Breast epithelium (tissue), 4 donors: ENCODE measurements around the gene HAUS3. TPM values are rescaled to one million over a fixed set of nuclear protein-coding genes. Genes with fewer than 3 reads are reported as not detected.

Experiments used
- DNase-seq, 2 donors: peaks; one replicate each; pipeline ENCODE4 v3.0.0-alpha.2; 2019; ENCODE audit warnings: low spot score in 2 of 2
- H3K27ac ChIP-seq, 2 donors: fragments of 200-600 bp; sonication (generic) in 1 of 2; one replicate each; pipeline ENCODE4 v1.5.1; 2016 to 2019; ENCODE audit warnings: mild to moderate bottlenecking in 1 of 2
- H3K27me3 ChIP-seq, 2 donors: fragments of 200-600 bp; sonication (generic) in 1 of 2; one replicate each; pipeline versions ENCODE4 v1.5.1 to v1.6.0; 2017 to 2019; ENCODE audit warnings: control low read depth in 1 of 2, mild to moderate bottlenecking in 1 of 2
- H3K36me3 ChIP-seq: fragments of 200-600 bp; one replicate; pipeline ENCODE4 v1.5.1; 2019
- H3K4me1 ChIP-seq, 2 donors: fragments of 200-600 bp; sonication (generic); one replicate each; pipeline ENCODE4 v1.5.1; 2016 to 2019; ENCODE audit warnings: control low read depth in 1 of 2
- H3K4me3 ChIP-seq, 3 donors: fragments of 200-600 bp; sonication (generic); 1 replicate in 2 of 3; 2 replicates in 1 of 3; pipeline ENCODE4 v1.5.1; 2016 to 2019; ENCODE audit warnings: mild to moderate bottlenecking in 3 of 3, moderate library complexity in 2 of 3
- H3K9me3 ChIP-seq, 2 donors: fragments of 200-600 bp; sonication (generic) in 1 of 2; one replicate each; pipeline ENCODE4 v1.5.1; 2016 to 2019; ENCODE audit warnings: control low read depth in 1 of 2
- POLR2A ChIP-seq: fragments of 450-650 bp; IDR thresholded peaks from one replicate; pipeline ENCODE4 v1.6.1; 2016; ENCODE audit warnings: antibody characterized with exemption, mild to moderate bottlenecking, moderate library complexity
- POLR2AphosphoS5 ChIP-seq, 3 donors: sonication (generic); formaldehyde crosslinking; IDR thresholded peaks; one replicate each; pipeline ENCODE4 v1.6.1; 2017; ENCODE audit warnings: antibody characterized with exemption in 3 of 3
- intact Hi-C: fragments of 100-400 bp; cut with DNase I; formaldehyde crosslinking; loops from one replicate; pipeline ENCODE4 v1.15.1; 2023; ENCODE audit warnings: low total_unique reads
- total RNA-seq, 3 donors: library from RNA; depleted of rRNA; stranded (reverse); fragments of >200 nt; gene quantifications; one replicate each; pipeline ENCODE4 v1.1.0, GENCODE V29; 2016
- TF ChIP-seq, protein P1 (sequence below), 3 donors: fragments of 450-650 bp; IDR thresholded peaks; one replicate each; pipeline ENCODE4 v1.5.1; 2016 to 2017; ENCODE audit warnings: antibody characterized with exemption in 3 of 3, mild to moderate bottlenecking in 3 of 3, moderate library complexity in 3 of 3

The HAUS3 gene
- total RNA-seq, 3 donors from 2014 or later: 14.1 to 19.6 (median 17.4) TPM

- no peaks in the 10 kb centered on the region for H3K27me3 ChIP-seq
- H3K9me3 ChIP-seq: no peaks in the 10 kb centered on the region
- TF ChIP-seq POLR2A (no peak), POLR2AphosphoS5 (IDR thresholded peaks at IDR 0.05) (peak in 1 of 3 donors; percentile 59)
- H3K36me3 ChIP-seq: no peaks in the 10 kb centered on the region
- DNase-seq: peak; percentile 49 to 52
- peaks cover 29 to 32% of the 10 kb centered on the region in 2 donors for H3K4me1 ChIP-seq
- intact Hi-C loops: loop anchor here (10.0 kb wide), 1 partner anchor 158 kb away; the partner anchor contains the start of genes CFAP99 and ZFYVE28
- peak overlapping the region in 2 of 3 donors; percentile 27 to 58 for H3K4me3 ChIP-seq
- peak overlapping the region; percentile 85 to 96 for H3K27ac ChIP-seq
Measured at GRCh38 chr4:2256781-2257191, 14.9 kb upstream of the HAUS3 start.

DNA sequence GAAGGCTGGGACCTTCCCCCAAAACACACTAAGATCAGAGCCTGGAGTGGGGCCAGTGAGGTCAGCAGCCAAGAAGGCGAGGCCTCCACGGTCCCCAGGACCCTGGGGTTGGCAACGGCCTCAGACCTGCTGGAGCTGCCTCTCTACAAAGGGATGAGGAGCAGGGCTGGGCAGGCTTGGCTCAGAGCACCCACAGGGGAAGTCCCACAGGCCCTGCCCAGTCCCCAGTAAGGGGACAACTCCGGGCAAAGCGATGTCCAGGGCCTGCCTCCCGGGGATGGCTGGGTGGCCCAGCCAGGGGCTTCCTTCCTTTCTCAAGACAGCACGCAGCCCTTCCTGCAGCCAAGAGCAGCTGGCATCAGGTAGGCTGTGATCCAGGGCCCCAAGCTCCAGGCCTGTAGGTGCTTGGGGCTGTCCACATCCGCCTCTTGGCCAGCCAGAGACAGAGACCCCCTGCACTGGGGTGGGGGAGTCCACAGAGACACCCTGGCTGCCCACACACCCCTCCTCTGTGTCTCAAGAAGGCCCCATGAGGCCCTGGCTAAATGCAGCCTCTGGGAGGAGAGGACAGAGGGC lies 14.3 kb upstream of the HAUS3 start:
- Histone ChIP-seq H3K9me3 (no peaks in the 10 kb centered on the region), H3K4me3 (peak overlapping the region in 2 of 3 donors; percentile 27 to 58), H3K36me3 (no peaks in the 10 kb centered on the region), H3K4me1 (peaks cover 29 to 32% of the 10 kb centered on the region in 2 donors), H3K27me3 (no peaks in the 10 kb centered on the region), H3K27ac (peak overlapping the region; percentile 85 to 96)
- intact Hi-C loops: loop anchor here (10.0 kb wide), 1 partner anchor 159 kb away; the partner anchor contains the start of genes CFAP99 and ZFYVE28
- TF ChIP-seq, protein P1, sequence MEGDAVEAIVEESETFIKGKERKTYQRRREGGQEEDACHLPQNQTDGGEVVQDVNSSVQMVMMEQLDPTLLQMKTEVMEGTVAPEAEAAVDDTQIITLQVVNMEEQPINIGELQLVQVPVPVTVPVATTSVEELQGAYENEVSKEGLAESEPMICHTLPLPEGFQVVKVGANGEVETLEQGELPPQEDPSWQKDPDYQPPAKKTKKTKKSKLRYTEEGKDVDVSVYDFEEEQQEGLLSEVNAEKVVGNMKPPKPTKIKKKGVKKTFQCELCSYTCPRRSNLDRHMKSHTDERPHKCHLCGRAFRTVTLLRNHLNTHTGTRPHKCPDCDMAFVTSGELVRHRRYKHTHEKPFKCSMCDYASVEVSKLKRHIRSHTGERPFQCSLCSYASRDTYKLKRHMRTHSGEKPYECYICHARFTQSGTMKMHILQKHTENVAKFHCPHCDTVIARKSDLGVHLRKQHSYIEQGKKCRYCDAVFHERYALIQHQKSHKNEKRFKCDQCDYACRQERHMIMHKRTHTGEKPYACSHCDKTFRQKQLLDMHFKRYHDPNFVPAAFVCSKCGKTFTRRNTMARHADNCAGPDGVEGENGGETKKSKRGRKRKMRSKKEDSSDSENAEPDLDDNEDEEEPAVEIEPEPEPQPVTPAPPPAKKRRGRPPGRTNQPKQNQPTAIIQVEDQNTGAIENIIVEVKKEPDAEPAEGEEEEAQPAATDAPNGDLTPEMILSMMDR (IDR thresholded peaks at IDR 0.05): no peak
- no peak for TF ChIP-seq POLR2AphosphoS5 (IDR thresholded peaks at IDR 0.05)
- TF ChIP-seq POLR2A: no peak
- peak; percentile 35 to 54 for DNase-seq

DNA sequence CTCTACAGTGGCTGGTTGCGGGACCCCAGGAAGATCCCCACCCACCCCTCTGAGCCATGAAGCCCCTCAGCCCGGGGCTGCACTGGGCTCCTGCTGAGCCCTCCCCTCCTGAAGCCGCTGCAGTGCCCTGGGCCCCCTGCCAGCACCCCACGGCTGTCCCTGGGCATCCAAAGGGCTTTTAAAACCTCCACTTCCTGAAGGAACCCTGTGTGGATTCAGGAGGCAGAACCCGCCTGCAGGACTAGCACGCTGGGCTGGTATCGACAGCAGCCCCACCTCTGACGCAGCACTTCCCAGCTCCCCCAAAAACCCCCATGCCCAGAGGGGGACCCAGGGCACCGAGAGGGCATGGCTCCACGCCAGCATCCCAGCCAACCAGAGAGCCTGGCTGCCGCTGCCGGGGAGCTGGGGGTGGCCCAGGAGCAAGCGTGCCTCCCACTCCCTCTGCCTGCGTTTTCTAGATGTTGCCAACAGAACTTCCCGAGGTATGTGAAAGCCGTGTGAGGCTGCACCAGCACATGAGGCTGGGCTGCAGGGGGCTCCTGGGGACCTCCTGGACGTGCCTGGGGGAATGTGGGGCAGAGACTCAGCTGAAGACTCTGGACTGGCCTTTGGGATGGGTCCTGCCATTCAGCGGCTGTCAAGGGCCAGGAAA lies 13.7 kb upstream of the HAUS3 start:
- peak overlapping the region; percentile 85 to 96 for H3K27ac ChIP-seq
- peak; percentile 58 to 73 for DNase-seq
- peak in 1 of 3 donors; percentile 31 for TF ChIP-seq POLR2AphosphoS5 (IDR thresholded peaks at IDR 0.05)
- TF ChIP-seq, protein P1 (IDR thresholded peaks at IDR 0.05): no peak
- H3K27me3 ChIP-seq: no peaks in the 10 kb centered on the region
- intact Hi-C loops: loop anchor here (10.0 kb wide), 1 partner anchor 159 kb away; the partner anchor contains the start of genes CFAP99 and ZFYVE28
- peak overlapping the region in 2 of 3 donors; percentile 27 to 58 for H3K4me3 ChIP-seq
- H3K4me1 ChIP-seq: peaks cover 29 to 32% of the 10 kb centered on the region in 2 donors
- no peaks in the 10 kb centered on the region for H3K9me3 ChIP-seq
- H3K36me3 ChIP-seq: no peaks in the 10 kb centered on the region

- Histone ChIP-seq H3K27ac (peak overlapping the region; percentile 85 to 96), H3K36me3 (no peaks in the 10 kb centered on the region), H3K9me3 (no peaks in the 10 kb centered on the region), H3K4me3 (peak overlapping the region in 2 of 3 donors; percentile 27 to 58), H3K27me3 (no peaks in the 10 kb centered on the region), H3K4me1 (peaks cover 27 to 32% of the 10 kb centered on the region in 2 donors)
- intact Hi-C loops: loop anchor here (10.0 kb wide), 1 partner anchor 160 kb away; the partner anchor contains the start of genes CFAP99 and ZFYVE28
- DNase-seq: peak in 1 of 2 donors; percentile 18
- TF ChIP-seq POLR2AphosphoS5 (IDR thresholded peaks at IDR 0.05): no peak
Measured at GRCh38 chr4:2254665-2255500, 13.0 kb upstream of the HAUS3 start.

DNA sequence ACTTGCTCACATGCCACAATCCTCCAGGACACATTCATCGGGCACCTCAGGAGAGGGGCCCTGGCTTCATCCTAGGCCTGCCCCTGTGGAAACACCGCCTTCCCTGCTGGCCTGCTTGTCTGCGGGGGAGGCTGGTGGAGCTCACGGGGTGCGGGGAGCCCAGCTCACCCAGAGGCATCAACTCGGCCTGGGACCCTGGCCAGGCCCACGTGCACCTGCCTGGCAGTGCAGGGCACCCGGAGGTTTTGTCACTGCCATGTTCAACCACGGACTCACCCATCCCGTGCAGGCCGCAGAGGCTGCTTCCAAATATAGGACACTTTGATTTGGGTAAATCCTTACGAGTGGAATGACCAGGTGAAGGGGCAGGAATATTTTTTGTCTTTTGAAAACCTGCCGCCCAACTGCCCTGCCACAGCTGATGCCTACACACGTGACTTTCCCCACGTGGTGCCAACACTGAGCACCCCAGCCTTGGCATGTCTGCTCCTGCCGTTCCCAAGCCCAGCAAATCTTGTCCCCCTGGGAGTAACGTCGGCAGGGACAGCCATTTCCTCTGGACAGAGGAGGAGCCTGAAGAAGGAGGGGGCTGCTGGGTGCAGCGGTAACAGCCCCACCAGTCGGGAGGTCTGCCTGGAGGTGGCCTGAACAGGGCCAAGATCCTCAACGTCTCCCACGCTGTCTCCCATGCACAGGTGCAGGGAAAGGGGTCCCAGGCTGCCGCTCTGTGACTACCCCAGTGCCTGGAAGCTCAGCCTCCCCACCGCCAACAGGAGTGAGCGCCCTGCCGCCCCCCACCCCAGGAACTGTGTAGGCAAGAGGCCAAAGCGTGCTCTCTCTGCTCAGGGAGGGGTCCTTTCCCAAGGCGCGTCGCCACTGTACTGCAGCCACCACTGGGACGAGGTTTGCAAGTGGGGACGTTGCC lies 11.5 kb upstream of the HAUS3 start:
- H3K27me3 ChIP-seq: no peaks in the 10 kb centered on the region
- peak overlapping the region in 1 of 2 donors; percentile 32 for H3K27ac ChIP-seq
- no peak overlapping the region for H3K4me3 ChIP-seq
- DNase-seq: peak in 1 of 2 donors; percentile 16
- no peaks in the 10 kb centered on the region for H3K9me3 ChIP-seq
- intact Hi-C loops: loop anchor here (10.0 kb wide), 1 partner anchor 161 kb away; the partner anchor contains the start of genes CFAP99 and ZFYVE28
- H3K36me3 ChIP-seq: no peaks in the 10 kb centered on the region
- TF ChIP-seq, protein P1 (IDR thresholded peaks at IDR 0.05): no peak
- no peak for TF ChIP-seq POLR2A
- TF ChIP-seq POLR2AphosphoS5 (IDR thresholded peaks at IDR 0.05): no peak
- H3K4me1 ChIP-seq: peaks cover 20 to 26% of the 10 kb centered on the region in 2 donors
